GM12878 (cell line): ENCODE results near the gene GNB5.

Source experiments
- EZH2 ChIP-seq: IDR thresholded peaks from 2 replicates; pipeline ENCODE4 v1.6.1; 2012; ENCODE audit warnings: low read depth, mild to moderate bottlenecking, control low read depth, inconsistent platforms, low read length, borderline replicate concordance; ENCODE audit not compliant: control insufficient read depth
- HDAC6 ChIP-seq: fragments of 200-600 bp; sonication (generic); IDR thresholded peaks from one replicate; pipeline ENCODE4 v1.8.0; 2017; ENCODE audit warnings: antibody characterized with exemption; ENCODE audit not compliant: unreplicated experiment
- POLR2A ChIP-seq: IDR thresholded peaks from 2 replicates; pipeline ENCODE4 v1.6.1; 2011; ENCODE audit warnings: low read depth, mild to moderate bottlenecking, low read length
- SMARCA5 ChIP-seq: fragments of 450-650 bp; IDR thresholded peaks from 2 replicates; pipeline ENCODE4 v1.6.1; 2017; ENCODE audit warnings: mild to moderate bottlenecking
- ZNF274 ChIP-seq: IDR thresholded peaks from one replicate; pipeline ENCODE4 v1.8.0; 2011; ENCODE audit not compliant: insufficient read length, insufficient read depth
- TF ChIP-seq, protein P1 (sequence below), 3 experiments: IDR thresholded peaks in 2 of 3; conservative IDR thresholded peaks in 1 of 3; 2 replicates each; pipeline ENCODE4 v1.5.1; 2011; ENCODE audit warnings: low read depth in 3 of 3, low read length in 3 of 3, mild to moderate bottlenecking in 3 of 3, control low read depth in 2 of 3, moderate library complexity in 2 of 3, inconsistent platforms in 1 of 3, mixed read lengths in 1 of 3; ENCODE audit not compliant: control insufficient read depth in 2 of 3, insufficient read depth in 1 of 3; ENCODE audit errors: extremely low read depth in 1 of 3
- TF ChIP-seq, protein P2 (sequence below): fragments of 450-650 bp; IDR thresholded peaks from 2 replicates; pipeline ENCODE4 v1.6.1; 2018; ENCODE audit warnings: borderline replicate concordance, mild to moderate bottlenecking; ENCODE audit not compliant: partially characterized antibody

DNA sequence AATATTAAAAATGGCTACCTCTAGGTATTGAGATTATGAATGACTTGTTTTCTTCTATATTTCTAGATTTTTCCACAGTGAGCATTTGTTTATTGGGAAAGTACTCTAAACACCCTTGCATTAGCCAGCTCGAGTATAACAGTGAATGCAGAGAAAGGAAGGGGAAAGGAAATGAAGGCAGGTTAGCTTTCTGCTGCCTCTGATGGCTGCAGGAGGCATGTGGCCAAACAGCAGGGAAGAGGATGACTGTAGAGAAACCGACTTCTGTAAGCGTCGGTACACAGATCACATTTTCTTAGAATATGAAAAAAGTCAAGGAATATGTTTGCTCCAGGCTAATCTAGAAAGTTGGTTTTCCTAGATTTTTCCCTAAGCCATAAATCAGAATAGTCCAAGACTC, 19.8 kb downstream of the GNB5 start:
- TF ChIP-seq HDAC6 (no peak), POLR2A (no peak), SMARCA5 (no peak), EZH2 (no peak), ZNF274 (no peak)
- TF ChIP-seq, protein P1, sequence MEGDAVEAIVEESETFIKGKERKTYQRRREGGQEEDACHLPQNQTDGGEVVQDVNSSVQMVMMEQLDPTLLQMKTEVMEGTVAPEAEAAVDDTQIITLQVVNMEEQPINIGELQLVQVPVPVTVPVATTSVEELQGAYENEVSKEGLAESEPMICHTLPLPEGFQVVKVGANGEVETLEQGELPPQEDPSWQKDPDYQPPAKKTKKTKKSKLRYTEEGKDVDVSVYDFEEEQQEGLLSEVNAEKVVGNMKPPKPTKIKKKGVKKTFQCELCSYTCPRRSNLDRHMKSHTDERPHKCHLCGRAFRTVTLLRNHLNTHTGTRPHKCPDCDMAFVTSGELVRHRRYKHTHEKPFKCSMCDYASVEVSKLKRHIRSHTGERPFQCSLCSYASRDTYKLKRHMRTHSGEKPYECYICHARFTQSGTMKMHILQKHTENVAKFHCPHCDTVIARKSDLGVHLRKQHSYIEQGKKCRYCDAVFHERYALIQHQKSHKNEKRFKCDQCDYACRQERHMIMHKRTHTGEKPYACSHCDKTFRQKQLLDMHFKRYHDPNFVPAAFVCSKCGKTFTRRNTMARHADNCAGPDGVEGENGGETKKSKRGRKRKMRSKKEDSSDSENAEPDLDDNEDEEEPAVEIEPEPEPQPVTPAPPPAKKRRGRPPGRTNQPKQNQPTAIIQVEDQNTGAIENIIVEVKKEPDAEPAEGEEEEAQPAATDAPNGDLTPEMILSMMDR (IDR thresholded peaks at IDR 0.05 in 2 of 3, conservative IDR thresholded peaks at IDR 0.05 in 1 of 3; ENCODE audit: control insufficient read depth in 2 of 3, extremely low read depth in 1 of 3, insufficient read depth in 1 of 3, low read depth in 3 of 3, low read length in 3 of 3), result no peak
- TF ChIP-seq, protein P2, sequence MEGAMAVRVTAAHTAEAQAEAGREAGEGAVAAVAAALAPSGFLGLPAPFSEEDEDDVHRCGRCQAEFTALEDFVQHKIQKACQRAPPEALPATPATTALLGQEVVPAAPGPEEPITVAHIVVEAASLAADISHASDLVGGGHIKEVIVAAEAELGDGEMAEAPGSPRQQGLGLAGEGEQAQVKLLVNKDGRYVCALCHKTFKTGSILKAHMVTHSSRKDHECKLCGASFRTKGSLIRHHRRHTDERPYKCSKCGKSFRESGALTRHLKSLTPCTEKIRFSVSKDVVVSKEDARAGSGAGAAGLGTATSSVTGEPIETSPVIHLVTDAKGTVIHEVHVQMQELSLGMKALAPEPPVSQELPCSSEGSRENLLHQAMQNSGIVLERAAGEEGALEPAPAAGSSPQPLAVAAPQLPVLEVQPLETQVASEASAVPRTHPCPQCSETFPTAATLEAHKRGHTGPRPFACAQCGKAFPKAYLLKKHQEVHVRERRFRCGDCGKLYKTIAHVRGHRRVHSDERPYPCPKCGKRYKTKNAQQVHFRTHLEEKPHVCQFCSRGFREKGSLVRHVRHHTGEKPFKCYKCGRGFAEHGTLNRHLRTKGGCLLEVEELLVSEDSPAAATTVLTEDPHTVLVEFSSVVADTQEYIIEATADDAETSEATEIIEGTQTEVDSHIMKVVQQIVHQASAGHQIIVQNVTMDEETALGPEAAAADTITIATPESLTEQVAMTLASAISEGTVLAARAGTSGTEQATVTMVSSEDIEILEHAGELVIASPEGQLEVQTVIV, result no peak
